ENCODE measurements around the gene N4BP2L2. TPM values are rescaled to one million over a fixed set of nuclear protein-coding genes. Genes with fewer than 3 reads are reported as not detected.

N4BP2L2 gene
- total and polyA plus RNA-seq, 2 experiments from 2014 or later = 63.1 to 160 TPM

DNA sequence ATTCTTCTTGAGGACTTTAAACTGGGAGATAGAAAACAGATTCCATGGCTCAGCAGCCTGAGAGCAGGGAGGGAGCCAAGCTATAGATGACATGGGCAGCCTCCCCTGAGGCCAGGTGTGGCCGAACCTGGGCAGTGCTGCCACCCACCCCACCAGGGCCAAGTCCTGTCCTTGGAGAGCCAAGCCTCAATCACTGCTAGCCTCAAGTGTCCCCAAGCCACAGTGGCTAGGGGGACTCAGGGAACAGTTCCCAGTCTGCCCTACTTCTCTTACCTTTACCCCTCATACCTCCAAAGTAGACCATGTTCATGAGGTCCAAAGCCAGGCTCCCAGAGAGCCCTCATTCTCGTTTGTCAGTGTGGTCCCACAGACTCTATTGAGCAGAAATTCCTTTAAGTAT is 118.7 kb downstream of the N4BP2L2 start:
- Histone ChIP-seq H3F3A (replicated peaks; ENCODE audit: low read depth) (no peaks in the 10 kb centered on the region), H3K79me2 (replicated peaks; ENCODE audit: insufficient read depth) (no peaks in the 10 kb centered on the region), H3K4me3 (no peak overlapping the region), H3K9me2 (ENCODE audit: insufficient read depth) (0 out of 2 replicates have a peak, but pooled peaks cover 4% of the 10 kb centered on the region), H4K20me1 (replicated peaks; ENCODE audit: insufficient read depth) (no peaks in the 10 kb centered on the region), H3K4me1 (ENCODE audit: insufficient read depth) (peaks cover 7% of the 10 kb centered on the region; the same call in 1 of the 2 replicates), H3K27me3 (ENCODE audit: insufficient read depth) (no peaks in the 10 kb centered on the region), H2AFZ (no peak overlapping the region), H3K4me2 (no peak overlapping the region), H3K36me3 (ENCODE audit: insufficient read depth) (no peaks in the 10 kb centered on the region), H3K27ac (ENCODE audit: low read depth) (no peak overlapping the region)
- TF ChIP-seq NANOG (IDR thresholded peaks at IDR 0.05; ENCODE audit: borderline replicate concordance) = no peak
- no peak for TF ChIP-seq CREB1 (CRISPR knock-in tag; IDR thresholded peaks at IDR 0.05; ENCODE audit: low read depth)
- TF ChIP-seq STAT1 (IDR thresholded peaks at IDR 0.05; ENCODE audit: unreplicated experiment) = no peak
- TF ChIP-seq REST (IDR thresholded peaks at IDR 0.05; ENCODE audit: unreplicated experiment) = no peak
- TF ChIP-seq CTCF (conservative IDR thresholded peaks at IDR 0.05; ENCODE audit: low read depth in 2 of 2) = no peak
- TF ChIP-seq JUNB (IDR thresholded peaks at IDR 0.05; ENCODE audit: unreplicated experiment) = no peak
- no peak for TF ChIP-seq ZNF114 (CRISPR knock-in tag; IDR thresholded peaks at IDR 0.05)
- Mint-ChIP-seq H3K27me3 (ENCODE audit: insufficient read depth, low read depth, poor library complexity) (peaks cover 9% of the 10 kb centered on the region), H3K9me3 (peaks cover 27% of the 10 kb centered on the region), H3K4me1 (peaks cover 12% of the 10 kb centered on the region), H3K36me3 (ENCODE audit: low read depth) (peaks cover 28% of the 10 kb centered on the region), H3K4me3 (no peak overlapping the region), H3K27ac (no peak overlapping the region)
- DNase-seq (ENCODE audit: low spot score) (no peak), ATAC-seq (no peak)

GRCh38 chr13:32417995-32418394 is 120.6 kb downstream of the N4BP2L2 start:
- Histone ChIP-seq H3K4me1 (ENCODE audit: insufficient read depth) (peaks cover 7% of the 10 kb centered on the region; the same call in 1 of the 2 replicates), H3K79me2 (replicated peaks; ENCODE audit: insufficient read depth) (no peaks in the 10 kb centered on the region), H2AFZ (no peak overlapping the region), H3K27ac (ENCODE audit: low read depth) (no peak overlapping the region), H4K20me1 (replicated peaks; ENCODE audit: insufficient read depth) (no peaks in the 10 kb centered on the region), H3K36me3 (ENCODE audit: insufficient read depth) (no peaks in the 10 kb centered on the region), H3K4me2 (no peak overlapping the region), H3F3A (replicated peaks; ENCODE audit: low read depth) (no peaks in the 10 kb centered on the region), H3K27me3 (ENCODE audit: insufficient read depth) (no peaks in the 10 kb centered on the region), H3K4me3 (no peak overlapping the region), H3K9me2 (ENCODE audit: insufficient read depth) (0 out of 2 replicates have a peak, but pooled peaks cover 4% of the 10 kb centered on the region)
- H3K9me3 Mint-ChIP-seq = peaks cover 27% of the 10 kb centered on the region
- no peak for DNase-seq (ENCODE audit: low spot score)
- peaks cover 3% of the 10 kb centered on the region; the same call in 2 of the 3 replicates for H3K4me1 Mint-ChIP-seq
- ATAC-seq = no peak
- H3K4me3 Mint-ChIP-seq = no peak overlapping the region
- no peak overlapping the region for H3K27ac Mint-ChIP-seq
- H3K36me3 Mint-ChIP-seq (ENCODE audit: low read depth) = peaks cover 28% of the 10 kb centered on the region
- H3K27me3 Mint-ChIP-seq (ENCODE audit: insufficient read depth, low read depth, poor library complexity) = peaks cover 7% of the 10 kb centered on the region
- TF ChIP-seq REST (IDR thresholded peaks at IDR 0.05; ENCODE audit: unreplicated experiment) (no peak), ZNF114 (CRISPR knock-in tag; IDR thresholded peaks at IDR 0.05) (no peak), NANOG (IDR thresholded peaks at IDR 0.05; ENCODE audit: borderline replicate concordance) (no peak), CTCF (conservative IDR thresholded peaks at IDR 0.05; ENCODE audit: low read depth in 2 of 2) (no peak)

All from GM23338 (cell line).